Cerebellar nuclear complex (tissue), 1 donor: Measurements from ENCODE around the gene MAML2.

ENCODE experiments used
- DNase-seq, 2 experiments: peaks; one replicate each; lab custom pipeline; 2025; lab: John Stamatoyannopoulos, UW

Gene MAML2

DNA sequence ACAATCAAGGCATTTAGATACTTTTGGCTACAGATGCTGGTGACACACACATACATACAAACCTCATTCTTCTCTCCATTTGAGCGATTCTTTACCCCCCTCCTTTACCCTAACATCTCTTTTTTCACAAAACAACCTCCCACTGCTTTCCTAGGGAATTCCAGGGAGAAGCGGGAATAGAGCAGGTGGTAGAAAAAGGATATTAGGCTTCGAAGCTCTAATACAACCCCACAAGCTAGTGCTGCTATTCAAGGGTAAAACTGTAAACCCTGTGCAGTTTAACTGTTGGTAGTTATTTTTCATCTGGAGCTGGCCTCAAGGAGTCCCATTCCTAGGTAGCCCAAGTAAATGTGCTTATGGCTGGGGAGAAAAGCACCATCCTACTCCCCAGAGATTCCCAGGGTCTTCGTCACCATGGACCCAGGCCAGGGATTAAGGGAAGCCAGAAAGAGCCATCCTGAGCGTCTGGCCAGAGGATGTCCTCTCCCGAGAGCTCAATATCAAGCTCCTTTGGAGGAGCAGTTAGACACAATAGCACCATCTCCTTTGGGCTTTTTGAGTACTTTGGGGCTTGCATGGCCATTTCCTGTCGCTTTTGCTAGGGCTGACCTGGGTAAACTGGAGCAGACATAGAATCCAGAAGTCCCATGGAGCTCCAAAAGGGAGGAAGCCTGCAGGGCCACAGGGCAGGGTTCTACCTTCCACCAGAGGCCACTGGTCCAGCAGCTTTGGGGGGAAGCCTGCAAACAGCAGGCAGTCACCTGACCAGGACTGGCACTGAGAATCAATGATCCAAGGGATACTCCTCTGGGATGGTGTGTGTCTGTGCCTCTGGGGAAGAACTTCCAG lies 3.1 kb downstream of the MAML2 start:
- no peak for DNase-seq

DNA sequence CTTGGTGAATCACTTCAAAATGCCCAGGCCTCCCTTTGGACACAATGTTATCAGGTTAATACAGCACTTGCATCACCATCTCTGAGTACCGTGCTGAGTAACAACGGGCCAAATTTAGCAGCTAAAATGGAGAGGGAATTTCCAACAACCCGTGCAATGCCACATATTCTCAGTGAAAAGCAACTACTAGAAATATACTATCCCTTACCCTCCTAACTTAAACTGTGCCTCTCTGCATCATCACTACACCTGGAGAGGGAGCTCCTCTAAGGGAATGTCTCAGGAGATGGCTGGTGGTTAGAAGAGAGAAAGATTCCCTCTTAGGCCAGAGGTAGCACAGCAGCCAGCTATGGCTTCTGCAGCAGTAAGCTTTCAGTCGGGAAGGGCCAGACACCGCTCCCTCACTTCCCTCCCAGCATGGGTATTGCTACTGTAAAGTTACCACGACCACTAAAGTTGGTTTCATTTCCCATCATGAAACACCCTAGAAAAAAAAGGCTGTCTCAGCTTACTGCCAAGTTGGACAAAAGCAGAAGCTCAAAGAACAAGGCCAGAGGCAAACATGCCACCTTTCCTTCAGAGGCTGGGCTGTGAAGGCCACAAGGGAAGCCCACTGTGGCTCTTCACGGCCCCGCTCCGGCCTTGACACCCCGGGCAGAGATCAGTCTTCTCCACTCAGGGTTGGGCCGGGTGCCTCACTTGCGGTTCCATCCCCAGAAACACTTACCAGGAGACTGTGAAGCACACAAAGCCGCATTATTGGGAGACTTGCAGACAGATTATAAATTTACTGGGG lies 3.9 kb downstream of the MAML2 start:
- DNase-seq = no peak

DNA sequence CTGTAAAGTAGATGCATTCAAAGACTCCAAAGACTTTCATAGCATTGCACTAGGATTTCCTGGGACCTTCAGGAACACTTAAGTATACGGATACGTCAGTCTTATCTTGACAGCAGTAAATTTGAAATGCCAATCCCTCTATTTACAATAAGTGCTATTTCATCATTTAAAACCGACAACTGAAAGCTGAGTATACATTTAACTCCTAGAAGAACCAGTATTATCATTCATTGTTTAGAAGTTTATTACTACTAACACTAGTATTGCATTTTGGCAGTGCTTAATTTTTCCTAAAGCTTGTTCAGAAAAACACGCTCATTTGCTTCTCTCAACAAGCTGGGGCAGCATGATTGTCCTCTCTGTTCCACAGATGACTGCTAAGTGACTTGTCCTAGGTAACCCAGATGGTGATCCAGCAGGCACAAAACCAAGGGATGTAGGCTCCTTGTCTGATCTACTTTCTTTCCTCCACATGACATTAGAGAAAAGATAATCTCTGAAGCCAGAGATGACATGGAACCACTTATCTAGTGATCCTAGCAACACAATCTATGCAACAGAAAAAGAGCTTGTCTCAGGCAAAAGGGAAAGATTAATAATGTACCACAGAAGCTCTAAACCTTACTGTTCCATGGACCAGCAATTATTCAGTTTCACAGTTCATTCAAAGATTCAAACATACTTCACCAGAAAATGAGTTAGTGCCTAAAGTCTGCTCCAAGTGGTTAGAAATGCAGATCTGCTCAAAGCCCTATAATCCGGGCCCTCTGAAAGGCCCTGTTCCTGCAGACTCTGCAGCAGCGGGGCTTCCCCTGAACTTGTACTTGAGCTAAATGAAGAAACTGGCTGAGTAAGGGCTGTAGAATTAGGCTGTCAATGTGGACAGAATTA lies 5.2 kb downstream of the MAML2 start:
- DNase-seq = no peak

DNA sequence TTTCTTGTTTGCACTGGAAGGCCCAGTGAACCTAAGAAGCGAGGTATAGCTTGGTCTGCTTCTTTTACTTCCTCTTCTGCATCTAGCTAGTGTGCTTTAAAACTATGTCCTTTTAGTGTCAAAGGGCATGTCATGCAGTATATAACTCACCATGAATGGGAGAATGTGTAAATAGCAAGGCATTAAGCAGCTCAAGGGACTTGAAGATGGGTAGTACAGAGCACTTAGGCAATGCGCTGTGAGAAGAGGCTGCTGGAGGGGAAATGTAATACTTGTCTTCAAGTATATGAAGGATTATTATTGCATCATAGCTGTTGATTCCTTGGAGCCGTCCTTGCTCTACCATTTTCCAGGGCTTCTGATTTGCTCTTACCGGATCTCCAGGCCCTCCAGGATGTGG lies 7.6 kb downstream of the MAML2 start:
- no peak for DNase-seq

DNA sequence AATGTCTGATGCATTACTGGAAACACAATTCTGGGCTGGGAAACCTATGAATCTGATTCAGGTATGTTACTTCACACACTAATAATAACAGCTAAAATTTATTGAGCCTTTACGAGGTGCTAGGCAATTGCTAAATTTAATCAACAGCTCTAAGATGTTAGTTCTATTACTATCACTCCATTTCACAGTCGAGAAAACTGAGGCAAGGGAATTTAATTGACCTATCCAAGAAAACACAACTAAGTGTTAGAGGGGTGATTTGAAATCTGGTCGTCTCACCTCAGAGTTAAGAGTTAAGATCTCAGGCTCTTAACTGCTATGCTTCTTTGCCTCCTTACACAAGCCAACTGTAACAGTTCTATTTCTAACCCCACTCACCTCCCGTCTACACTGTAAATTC lies 8.8 kb downstream of the MAML2 start:
- no peak for DNase-seq

DNA sequence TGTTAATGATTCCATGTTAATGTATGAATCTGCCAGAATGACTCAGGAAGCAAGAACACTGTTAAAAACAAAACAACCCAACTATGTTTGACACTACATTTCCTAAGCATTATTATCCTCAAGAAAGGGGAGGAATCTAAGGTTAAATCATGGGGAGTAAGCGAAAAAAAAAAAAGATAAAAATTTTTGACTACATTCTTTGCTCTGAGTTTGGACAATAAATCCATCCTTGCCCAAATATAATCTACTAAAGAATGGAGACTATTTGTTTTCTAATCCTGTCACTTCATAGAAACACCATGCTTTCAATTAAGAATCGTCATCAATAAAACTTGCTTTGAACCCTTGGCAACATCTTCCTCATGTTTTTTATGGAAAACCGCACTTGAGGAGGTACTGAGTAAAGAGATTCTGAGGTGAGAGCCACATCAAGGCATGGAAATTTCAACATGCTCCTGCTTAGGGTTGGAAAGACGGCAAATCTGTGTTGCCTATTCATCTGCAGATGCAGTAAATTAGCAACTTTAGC lies 9.7 kb downstream of the MAML2 start:
- no peak for DNase-seq

DNA sequence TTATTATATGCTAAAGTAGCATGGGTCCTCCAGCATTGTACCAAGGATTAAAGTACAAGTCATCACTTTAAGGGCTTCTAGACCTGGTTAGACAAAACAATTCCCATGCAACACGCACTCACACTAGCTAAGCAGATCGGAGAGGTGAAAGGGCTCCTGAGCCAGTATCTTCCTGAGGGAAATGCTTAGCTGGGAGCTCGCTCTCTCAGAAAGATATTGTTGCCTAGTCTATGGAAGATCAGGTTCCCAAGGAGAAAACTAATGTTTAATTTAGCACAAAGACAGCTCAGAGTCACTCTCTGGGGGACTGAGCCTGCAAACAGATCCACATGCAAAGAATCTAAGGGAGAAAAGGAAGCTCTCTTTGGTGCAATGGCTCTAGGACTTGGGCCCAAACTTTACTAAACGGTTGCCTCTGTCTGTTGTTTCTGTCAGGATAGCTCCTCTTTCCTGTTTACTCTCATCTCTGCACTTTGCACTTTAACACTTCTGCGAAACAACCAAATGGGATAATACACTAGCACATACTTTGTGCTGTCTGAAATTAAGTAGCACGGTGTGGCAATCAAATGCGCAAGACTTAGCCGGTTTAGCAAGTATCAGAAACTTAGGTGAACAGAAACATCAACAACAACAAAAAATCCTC lies 10.7 kb downstream of the MAML2 start:
- DNase-seq = no peak

DNA sequence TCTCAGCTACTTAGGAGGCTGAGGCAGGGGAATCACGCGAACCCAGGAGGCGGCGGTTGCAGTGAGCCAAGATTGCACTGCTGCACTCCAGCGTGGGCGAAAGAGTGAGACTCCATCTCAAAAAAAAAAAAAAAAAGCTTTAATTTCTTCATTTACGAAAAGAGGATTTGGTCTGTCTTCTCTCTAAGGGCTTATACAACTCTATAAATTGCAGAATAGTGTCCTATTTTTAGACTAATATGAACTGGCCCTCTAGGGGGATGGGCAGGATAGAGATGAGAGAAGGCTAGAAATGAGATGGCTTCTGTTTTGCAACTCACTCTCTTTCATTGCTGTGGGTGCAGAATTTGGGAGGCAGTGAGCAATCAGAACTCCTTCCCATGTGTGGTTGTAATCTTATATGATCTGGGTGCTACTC lies 11.3 kb downstream of the MAML2 start:
- no peak for DNase-seq

DNA sequence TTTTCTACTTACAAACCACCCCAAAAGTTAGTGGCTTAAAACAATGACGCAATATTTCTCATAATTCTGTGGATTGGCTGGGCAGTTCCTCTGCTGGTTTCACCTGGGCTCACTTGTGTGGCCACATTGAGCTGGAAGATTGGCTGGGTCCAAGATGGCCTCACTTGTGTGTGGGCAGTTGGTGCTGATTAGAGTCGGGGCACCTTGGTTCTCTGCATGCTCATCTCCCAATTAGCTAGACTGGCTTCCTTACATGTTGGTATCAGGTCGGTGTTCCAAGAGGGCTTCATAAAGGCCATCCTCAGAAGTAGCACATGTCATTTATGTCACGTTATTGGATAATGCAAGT lies 12.5 kb downstream of the MAML2 start:
- DNase-seq = no peak

DNA sequence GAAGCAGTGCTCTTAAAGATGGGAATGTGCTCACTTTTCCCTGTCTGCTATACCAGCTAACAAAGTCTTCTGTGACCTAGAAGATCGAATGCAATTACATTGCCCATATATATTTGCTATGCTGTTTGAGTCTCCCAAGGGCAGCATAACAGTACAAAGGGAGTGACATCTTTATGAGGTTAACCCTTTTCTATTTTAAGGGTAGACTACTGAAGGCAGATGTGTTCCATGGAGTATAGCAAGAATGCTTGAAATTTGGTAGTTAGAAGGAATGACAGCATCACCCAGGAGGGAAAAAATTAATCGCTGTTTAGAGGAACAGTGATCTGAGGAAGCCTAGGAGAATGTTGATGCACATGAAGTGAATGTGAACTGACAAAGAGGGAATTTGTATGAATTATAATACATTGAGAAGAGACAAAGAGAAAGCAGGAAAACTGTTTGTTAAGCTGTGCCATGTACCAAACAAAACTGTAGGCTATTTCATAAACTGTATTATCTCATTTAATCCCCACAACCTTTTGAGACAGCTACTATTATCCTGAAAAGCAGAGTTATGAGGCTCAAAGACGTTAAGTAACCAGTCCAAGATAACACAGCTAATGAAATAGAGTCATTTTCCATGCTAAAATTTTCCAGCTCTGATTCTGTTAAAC lies 13.0 kb downstream of the MAML2 start:
- DNase-seq = no peak

DNA sequence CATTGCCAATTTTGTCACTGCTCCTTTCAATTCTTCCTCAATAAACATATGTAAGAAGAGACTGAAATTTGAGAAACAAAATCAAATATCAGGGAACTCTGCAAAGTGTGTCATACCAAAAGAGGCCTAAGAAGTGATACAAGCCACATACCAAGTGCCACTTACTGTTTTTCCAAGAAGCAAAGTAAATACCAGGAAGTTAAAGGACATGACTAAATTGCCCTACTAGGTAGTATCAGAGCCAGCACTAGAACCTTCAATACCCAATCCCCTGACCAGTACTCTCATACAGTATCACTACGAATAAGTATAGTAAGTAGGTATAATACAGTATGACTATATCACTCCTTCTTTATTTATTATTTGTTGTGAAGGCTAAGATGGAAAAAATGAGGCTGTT lies 13.6 kb downstream of the MAML2 start:
- DNase-seq = no peak

DNA sequence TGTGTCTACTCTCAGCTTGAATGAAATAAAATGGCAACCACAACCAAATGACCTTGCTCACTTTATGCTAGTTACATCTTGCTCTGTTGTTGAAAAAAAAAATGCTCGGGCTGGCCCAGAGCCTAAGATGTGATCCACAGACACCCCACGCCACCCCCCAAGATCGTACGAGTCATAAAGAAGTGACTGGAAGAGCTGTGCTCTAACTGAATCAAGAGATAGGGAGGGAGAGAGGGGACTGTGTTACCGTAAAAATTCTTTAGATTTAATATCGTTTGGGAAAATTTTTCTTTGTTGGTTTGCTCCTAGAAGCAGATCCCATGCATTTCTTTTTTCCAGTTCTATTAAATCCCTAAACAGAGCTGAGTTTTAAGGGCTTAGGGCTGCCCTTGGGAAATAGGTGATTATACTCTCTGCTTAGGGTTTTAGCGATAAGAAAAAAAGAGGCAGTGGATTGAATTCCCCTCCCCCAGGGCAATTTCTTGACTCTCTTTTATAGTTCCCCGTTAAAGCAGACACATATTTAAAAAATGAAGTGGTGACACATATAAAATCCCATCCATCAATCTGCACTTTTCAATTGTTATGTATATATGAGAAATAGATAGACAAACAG lies 14.5 kb downstream of the MAML2 start:
- no peak for DNase-seq

DNA sequence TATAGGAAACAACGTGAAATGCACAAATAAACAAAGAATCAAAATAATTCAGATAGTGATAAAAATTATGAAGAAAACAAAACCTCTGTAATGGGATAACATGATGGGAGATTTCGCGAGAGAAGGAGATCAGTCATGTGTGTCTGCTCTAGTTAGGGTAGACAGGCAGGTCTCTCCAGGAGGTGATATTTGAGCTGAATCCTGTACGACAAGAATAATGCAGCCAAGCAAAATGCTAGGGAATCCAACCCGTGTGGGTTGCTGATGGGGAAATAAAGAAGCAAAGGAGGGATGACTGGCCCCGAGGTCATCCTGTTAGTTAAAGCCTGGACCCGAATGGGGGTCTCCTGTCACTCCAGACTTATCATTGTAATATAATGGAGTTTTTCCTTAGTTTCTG lies 16.0 kb downstream of the MAML2 start:
- no peak for DNase-seq

DNA sequence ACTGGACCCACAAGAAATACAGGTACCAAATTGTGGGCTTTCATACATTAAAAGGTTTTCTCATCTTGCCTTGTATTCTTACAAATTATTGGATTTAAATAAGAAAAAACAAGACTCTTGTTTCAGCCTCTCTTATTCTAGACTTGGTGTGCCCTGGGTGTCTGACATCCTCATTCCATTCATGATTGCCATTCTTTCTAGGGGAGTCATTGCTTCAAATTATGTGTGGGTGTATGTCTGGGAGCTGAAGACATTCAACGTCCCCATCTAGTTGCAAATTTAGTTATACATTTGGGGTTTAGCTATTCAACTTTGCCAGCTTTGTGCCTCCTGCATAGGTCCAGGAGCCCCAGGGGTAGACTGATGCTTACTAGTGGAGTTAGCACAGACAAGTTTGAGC lies 18.1 kb downstream of the MAML2 start:
- DNase-seq = no peak

DNA sequence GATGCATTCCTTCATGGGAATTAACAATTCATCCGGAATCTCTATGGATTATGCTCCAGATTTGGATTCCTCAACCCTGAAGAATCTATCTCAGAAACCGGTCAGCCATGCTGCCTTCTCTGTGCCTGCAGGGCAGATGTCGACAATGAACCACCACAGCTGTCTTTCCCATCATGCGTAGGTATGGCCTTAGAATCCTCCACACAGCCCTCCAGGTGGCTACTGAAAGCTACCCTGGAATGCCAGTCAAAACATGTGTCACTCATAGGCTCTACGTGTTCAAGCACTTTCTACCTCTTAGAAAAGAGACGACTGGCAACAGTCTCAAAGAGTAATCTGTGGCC lies 19.4 kb downstream of the MAML2 start:
- no peak for DNase-seq

DNA sequence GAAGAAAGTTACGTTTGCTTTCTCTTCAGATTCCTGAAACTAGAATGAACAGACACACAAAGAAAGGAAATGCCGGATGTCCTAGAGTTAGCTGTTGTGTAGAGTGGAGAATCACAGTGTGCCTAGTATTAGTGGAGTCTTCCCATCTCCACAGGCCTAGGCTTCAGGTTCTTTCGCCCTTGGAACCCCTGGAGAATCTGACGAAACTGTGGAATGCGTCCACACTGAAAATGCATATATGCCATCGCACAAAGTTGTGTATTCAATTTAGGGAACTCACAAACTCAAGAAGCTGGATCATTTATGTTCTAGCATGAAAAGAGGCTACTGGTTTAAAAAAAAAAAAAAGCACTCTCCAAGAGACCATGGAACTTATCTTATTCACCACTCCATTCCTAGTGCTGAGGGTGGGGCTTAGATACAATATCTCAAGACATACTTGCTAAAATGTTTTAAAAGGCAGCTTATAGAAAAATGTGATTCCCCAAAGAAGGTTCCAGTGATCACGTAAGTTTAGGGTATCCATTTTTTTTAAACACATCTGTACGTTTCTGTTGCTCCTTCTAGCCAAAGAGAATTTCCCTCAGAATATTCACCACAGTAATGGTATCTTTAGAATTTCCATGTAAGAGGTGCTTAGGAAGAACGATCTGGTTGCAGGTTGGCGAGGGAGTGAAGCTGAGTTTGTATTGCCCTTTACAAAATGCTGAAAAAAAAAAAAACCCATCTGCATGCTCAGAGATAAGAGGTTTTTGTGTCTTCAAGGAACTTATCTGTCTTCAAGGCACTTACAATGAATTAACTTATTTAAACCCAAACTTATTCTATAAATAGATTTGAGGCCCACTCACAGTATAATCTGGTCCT lies 20.0 kb downstream of the MAML2 start:
- DNase-seq = no peak

DNA sequence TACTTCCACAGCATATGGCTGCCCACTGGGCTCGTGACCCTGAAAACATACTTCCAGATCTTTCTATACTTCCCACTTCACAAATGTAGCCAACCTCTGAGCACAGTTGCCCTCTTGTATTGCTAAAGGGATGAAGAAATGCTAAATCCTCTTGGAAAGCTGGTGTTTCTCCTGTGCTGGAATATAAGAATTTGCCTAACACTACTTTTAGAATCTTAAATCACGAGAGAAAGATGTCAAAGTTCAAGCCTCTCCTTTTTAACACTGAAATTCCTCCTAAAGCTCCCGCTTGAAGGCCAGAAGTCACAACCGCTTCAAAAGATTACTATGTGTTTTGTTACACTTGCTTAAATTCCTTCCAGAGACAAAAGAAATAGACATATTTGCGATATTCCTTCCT lies 21.9 kb downstream of the MAML2 start:
- no peak for DNase-seq

DNA sequence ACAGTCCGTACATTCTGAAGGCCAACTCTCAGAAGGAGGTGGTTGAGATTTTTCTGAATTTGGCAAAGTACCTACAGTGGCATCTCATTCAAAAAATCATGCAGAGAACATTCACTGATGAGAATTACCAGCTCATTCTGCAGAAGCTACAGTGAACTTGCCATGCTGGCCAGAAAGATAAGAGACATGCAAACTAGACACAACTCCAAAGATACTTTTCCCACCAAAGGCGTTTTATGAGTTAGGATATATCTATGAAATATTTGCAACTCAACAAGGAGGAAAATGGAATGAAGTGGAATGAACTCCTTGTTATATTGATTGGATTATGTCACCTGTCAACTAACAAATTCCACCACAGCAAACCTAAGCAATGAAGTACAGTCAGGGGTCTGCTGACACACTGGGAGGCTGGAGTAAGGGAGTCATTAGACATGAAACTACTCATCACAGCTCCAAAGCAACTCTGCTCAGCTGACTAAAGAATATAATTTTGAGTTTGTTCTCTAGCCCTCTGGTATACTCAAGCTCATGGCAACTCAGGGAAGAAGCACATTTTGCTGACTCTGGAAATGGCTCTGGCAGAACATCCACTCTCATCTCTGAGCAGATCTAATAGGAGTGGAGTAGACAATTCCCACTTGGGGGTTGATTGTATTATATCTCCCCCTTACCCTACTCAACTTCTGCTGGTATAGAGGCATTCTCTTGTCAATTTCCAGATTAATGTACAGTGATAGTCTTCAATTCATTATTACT lies 22.9 kb downstream of the MAML2 start:
- no peak for DNase-seq

DNA sequence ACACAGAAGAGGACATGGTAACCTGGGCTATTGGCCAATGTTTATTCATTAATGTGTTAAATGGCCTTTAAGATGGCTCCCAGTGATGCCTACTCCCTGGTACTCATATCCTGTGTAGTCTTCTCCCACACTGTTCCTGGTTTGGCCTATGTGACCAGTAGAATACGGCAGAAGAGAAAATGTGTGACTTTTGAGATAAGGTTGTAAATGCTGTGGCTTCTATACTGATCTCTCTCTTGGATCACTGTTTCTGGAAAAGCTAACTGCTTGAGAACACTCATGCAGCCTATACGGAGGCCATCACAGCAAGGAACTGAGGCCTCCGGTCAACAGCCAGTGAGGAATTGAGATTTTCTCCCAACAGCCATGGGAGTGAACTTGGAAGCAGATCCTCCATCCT lies 24.1 kb downstream of the MAML2 start:
- no peak for DNase-seq
